GM13976 (cell line): ENCODE results near the gene ATAD2B.

Experiments
- DNase-seq: peaks from one replicate; pipeline ENCODE4 v3.0.0; 2012; ENCODE audit warnings: low spot score
- in situ Hi-C: fragments of 300-500 bp; cut with MboI; formaldehyde crosslinking; loops from one replicate; pipeline ENCODE4 v1.12.0; 2022; ENCODE audit warnings: low sequenced_read_pairs, mixed read lengths, inconsistent platforms; ENCODE audit not compliant: unreplicated experiment
- TF ChIP-seq, protein P1 (sequence below): IDR thresholded peaks from 2 replicates; pipeline ENCODE4 v1.5.1; 2012; ENCODE audit warnings: borderline replicate concordance, mild to moderate bottlenecking; ENCODE audit not compliant: insufficient read depth; ENCODE audit errors: extremely low read depth, missing control alignments, control extremely low read depth

The ATAD2B gene

DNA sequence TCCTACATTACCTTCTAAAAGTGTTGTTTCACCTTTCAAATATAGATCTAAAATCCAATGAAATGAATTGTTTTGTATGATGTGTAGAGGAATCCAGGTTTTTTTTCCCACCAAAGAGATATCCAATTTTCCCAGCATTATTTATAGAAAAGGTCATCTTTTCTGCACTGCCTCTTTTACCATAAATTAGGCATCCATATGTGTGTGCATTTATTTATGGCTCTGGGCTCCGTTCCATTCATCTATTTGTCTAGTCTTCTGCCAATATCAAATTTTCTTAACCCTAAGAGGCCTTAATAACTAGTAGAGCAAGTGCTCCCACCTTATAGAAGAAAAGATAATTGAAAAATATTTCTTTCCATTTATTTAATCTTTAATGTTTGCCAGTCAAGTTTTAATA lies 88.3 kb downstream of the ATAD2B start:
- no peak for DNase-seq
- in situ Hi-C loops = no loop called here

GRCh38 chr2:23837871-23838270 lies 89.1 kb downstream of the ATAD2B start:
- TF ChIP-seq, protein P1, sequence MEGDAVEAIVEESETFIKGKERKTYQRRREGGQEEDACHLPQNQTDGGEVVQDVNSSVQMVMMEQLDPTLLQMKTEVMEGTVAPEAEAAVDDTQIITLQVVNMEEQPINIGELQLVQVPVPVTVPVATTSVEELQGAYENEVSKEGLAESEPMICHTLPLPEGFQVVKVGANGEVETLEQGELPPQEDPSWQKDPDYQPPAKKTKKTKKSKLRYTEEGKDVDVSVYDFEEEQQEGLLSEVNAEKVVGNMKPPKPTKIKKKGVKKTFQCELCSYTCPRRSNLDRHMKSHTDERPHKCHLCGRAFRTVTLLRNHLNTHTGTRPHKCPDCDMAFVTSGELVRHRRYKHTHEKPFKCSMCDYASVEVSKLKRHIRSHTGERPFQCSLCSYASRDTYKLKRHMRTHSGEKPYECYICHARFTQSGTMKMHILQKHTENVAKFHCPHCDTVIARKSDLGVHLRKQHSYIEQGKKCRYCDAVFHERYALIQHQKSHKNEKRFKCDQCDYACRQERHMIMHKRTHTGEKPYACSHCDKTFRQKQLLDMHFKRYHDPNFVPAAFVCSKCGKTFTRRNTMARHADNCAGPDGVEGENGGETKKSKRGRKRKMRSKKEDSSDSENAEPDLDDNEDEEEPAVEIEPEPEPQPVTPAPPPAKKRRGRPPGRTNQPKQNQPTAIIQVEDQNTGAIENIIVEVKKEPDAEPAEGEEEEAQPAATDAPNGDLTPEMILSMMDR = no peak
- DNase-seq = no peak
- in situ Hi-C loops = no loop called here

More for the DNA sequence above, 88.3 kb downstream of the ATAD2B start:
- TF ChIP-seq, protein P1 = no peak

DNA sequence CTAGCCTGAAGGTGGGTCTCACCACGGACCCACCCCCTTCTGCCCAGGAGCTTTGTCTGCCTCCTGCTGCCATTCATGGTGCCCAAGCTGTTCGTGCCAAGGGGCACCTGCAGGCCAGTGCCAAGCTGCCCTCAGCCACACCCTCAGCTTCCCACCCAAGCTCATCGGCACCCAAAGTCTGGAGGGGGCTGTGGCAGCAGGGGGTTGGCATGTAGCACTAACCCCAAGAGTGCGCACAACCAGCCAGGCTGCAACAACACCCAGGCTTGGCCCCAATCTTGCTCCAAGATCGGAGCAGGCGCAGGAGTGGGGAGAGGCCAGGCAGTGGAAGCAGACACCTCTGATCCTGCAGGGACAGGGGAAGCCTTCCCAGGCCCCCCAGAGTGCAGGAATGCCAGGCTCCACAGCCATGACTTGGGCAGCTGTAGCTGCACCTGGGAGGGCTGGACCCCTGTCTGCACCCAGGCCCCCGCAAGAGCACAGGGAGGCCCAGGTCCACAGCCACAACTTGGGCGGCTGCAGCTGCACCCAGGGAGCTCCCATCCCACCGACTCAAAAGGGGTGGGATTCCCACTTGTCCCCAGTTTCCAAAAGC lies 89.9 kb downstream of the ATAD2B start:
- TF ChIP-seq, protein P1 = no peak
- in situ Hi-C loops = no loop called here
- no peak for DNase-seq

DNA sequence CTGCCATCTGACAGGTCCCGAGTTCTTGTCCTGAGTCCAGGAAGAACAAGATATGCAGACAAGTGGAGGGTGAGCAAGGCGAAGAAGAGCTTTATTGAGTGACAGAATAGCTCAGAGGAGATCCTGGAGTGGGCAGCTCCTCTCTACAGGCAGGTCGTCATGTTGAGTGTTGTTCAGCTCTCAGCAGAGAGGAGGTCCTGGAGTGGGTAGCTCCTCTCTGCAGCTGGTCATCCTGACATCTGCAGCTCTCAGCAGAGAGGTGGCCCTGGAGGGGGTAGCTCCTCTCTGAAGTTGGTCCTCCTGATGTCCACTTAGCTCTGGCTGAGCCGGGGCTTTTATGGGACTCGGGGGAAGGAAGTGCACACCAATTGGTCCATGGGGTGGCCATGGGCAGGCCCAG lies 90.4 kb downstream of the ATAD2B start:
- in situ Hi-C loops = no loop called here
- DNase-seq = no peak
- TF ChIP-seq, protein P1 = no peak

GRCh38 chr2:23835988-23836387 lies 90.9 kb downstream of the ATAD2B start:
- TF ChIP-seq, protein P1 = no peak
- in situ Hi-C loops = no loop called here
- DNase-seq = no peak

- DNase-seq = no peak
- in situ Hi-C loops = no loop called here
- TF ChIP-seq, protein P1 = no peak
Measured at GRCh38 chr2:23835423-23835822, 91.5 kb downstream of the ATAD2B start.

- no peak for DNase-seq
- in situ Hi-C loops = loop anchor here (10.0 kb wide), 1 partner anchor 236 kb away; no protein-coding TSS in a partner anchor
- TF ChIP-seq, protein P1 = no peak
Measured at GRCh38 chr2:23828986-23829385, 97.9 kb downstream of the ATAD2B start.
